Keratinocyte (primary cell): ENCODE data around the gene MSI2. TPM values are rescaled to one million over a fixed set of nuclear protein-coding genes. Genes with fewer than 3 reads are reported as not detected.

Experiments used
- DNase-seq: peaks from one replicate; pipeline ENCODE4 v3.0.0-alpha.2; 2011; ENCODE audit warnings: low read depth, missing footprints, low spot score
- FAIRE-seq: peaks from 2 replicates; lab custom pipeline; 2011; peaks lifted over from hg19 to GRCh38; lab: Jason Lieb, UNC
- H2AFZ ChIP-seq: 2 replicates; pipeline ENCODE4 v1.6.0; 2012; ENCODE audit warnings: low read length, control low read depth, inconsistent platforms; ENCODE audit not compliant: control insufficient read depth
- H3K27ac ChIP-seq: 2 replicates; pipeline ENCODE4 v1.5.1; 2011; ENCODE audit warnings: low read length; ENCODE audit not compliant: control insufficient read depth, insufficient read depth
- H3K27me3 ChIP-seq: 3 replicates; pipeline ENCODE4 v1.6.0; 2011; ENCODE audit warnings: low read length; ENCODE audit not compliant: control insufficient read depth, insufficient read depth; ENCODE audit errors: extremely low read depth
- H3K36me3 ChIP-seq, 2 experiments: 2 replicates in 1 of 2; 3 replicates in 1 of 2; pipeline ENCODE4 v1.5.1; 2011; ENCODE audit warnings: low read length in 2 of 2, mild to moderate bottlenecking in 1 of 2; ENCODE audit not compliant: control insufficient read depth in 2 of 2, insufficient read depth in 2 of 2; ENCODE audit errors: extremely low read depth in 1 of 2
- H3K4me1 ChIP-seq: 3 replicates; pipeline ENCODE4 v1.5.1; 2011; ENCODE audit warnings: low read length; ENCODE audit not compliant: control insufficient read depth, insufficient read depth; ENCODE audit errors: extremely low read depth
- H3K4me2 ChIP-seq: 3 replicates; pipeline ENCODE4 v1.6.0; 2011; ENCODE audit warnings: low read depth, low read length; ENCODE audit not compliant: control insufficient read depth, insufficient read depth; ENCODE audit errors: extremely low read depth
- H3K4me3 ChIP-seq, 3 experiments: fragments of 200-600 bp in 1 of 3; sonication (generic) in 1 of 3; 2 replicates in 2 of 3; 3 replicates in 1 of 3; pipeline ENCODE4 v1.5.1; 2011 to 2016; ENCODE audit warnings: low read length in 3 of 3, mild to moderate bottlenecking in 3 of 3, control low read depth in 2 of 3, inconsistent platforms in 1 of 3, low read depth in 1 of 3, mixed read lengths in 1 of 3, mixed run types in 1 of 3, moderate library complexity in 1 of 3; ENCODE audit not compliant: control insufficient read depth in 2 of 3, insufficient read depth in 2 of 3; ENCODE audit errors: extremely low read depth in 1 of 3
- H3K79me2 ChIP-seq: 2 replicates; pipeline ENCODE4 v1.6.0; 2012; ENCODE audit warnings: low read length; ENCODE audit not compliant: control insufficient read depth, insufficient read depth
- H3K9ac ChIP-seq: 3 replicates; pipeline ENCODE4 v1.6.0; 2011; ENCODE audit warnings: low read length; ENCODE audit not compliant: control insufficient read depth, insufficient read depth; ENCODE audit errors: extremely low read depth
- H3K9me1 ChIP-seq: 3 replicates; pipeline ENCODE4 v1.6.0; 2011; ENCODE audit warnings: low read length; ENCODE audit not compliant: control insufficient read depth, insufficient read depth; ENCODE audit errors: extremely low read depth
- H3K9me3 ChIP-seq: 2 replicates; pipeline ENCODE4 v1.5.1; 2012; ENCODE audit warnings: low read depth, low read length; ENCODE audit not compliant: control insufficient read depth
- H4K20me1 ChIP-seq: 3 replicates; pipeline ENCODE4 v1.6.0; 2011; ENCODE audit warnings: low read length; ENCODE audit not compliant: control insufficient read depth, insufficient read depth; ENCODE audit errors: extremely low read depth
- CTCF ChIP-seq, 3 experiments: IDR thresholded peaks in 1 of 3; conservative IDR thresholded peaks in 1 of 3; optimal IDR thresholded peaks in 1 of 3; 2 replicates in 2 of 3; 3 replicates in 1 of 3; pipeline versions ENCODE3 to v1.5.1; 2011; ENCODE audit warnings: low read length in 3 of 3, mild to moderate bottlenecking in 3 of 3, moderate library complexity in 2 of 3, control low read depth in 1 of 3, inconsistent platforms in 1 of 3; ENCODE audit not compliant: insufficient read depth in 2 of 3; ENCODE audit errors: extremely low read depth in 1 of 3
- EZH2 ChIP-seq: IDR thresholded peaks from one replicate; pipeline ENCODE4 v1.6.1; 2012; ENCODE audit warnings: inconsistent platforms, mild to moderate bottlenecking, low read length, moderate library complexity
- dilution Hi-C: fragments of 300-500 bp; cut with MboI; formaldehyde crosslinking; loops from one replicate; pipeline ENCODE4 v1.7.0; 2020; ENCODE audit warnings: low sequenced_read_pairs; ENCODE audit not compliant: extremely low pct_ligation_motif_present
- polyA plus RNA-seq, 5 experiments: library from polyadenylated mRNA; depleted of rRNA in 3 of 5; stranded (reverse) in 3 of 5; stranded (forward) in 1 of 5; unstranded in 1 of 5; fragments of >200 nt; gene quantifications; 1 replicate in 1 of 5; 2 replicates in 3 of 5; 3 replicates in 1 of 5; pipeline versions ENCODE4 v1.2.1 to v1.2.3, GENCODE V29; 2011 to 2012; ENCODE audit warnings: missing spikeins in 2 of 5, low read depth in 1 of 5, low replicate concordance in 1 of 5

The MSI2 gene
- polyA plus RNA-seq, 1 donor (not counting 4 experiments of a cell fraction or from before 2014, with no cell fraction given): 22.3 TPM

- H3K4me3 ChIP-seq: no peak overlapping the region
- H3K27ac ChIP-seq: no peak overlapping the region
- no peak for FAIRE-seq
- H3K9me3 ChIP-seq: no peaks in the 10 kb centered on the region
- no peaks in the 10 kb centered on the region for H3K27me3 ChIP-seq
- H3K9me1 ChIP-seq: no peaks in the 10 kb centered on the region
- peaks cover 0 to 7% of the 10 kb centered on the region in 2 experiments for H3K36me3 ChIP-seq
- H4K20me1 ChIP-seq: no peaks in the 10 kb centered on the region
- no peak overlapping the region for H3K4me2 ChIP-seq
- H3K79me2 ChIP-seq: no peaks in the 10 kb centered on the region
- no peaks in the 10 kb centered on the region for H3K4me1 ChIP-seq
- H2AFZ ChIP-seq: no peak overlapping the region
- no peak for DNase-seq
- H3K9ac ChIP-seq: no peak overlapping the region
- TF ChIP-seq CTCF (optimal IDR thresholded peaks at IDR 0.05 in 1 of 3, IDR thresholded peaks at IDR 0.05 in 1 of 3, conservative IDR thresholded peaks at IDR 0.05 in 1 of 3; ENCODE audit: extremely low read depth in 1 of 3, insufficient read depth in 2 of 3, low read length in 3 of 3): no peak
- TF ChIP-seq EZH2: no peak
- dilution Hi-C loops: no loop called here
Measured at GRCh38 chr17:57630736-57631135, 374.4 kb downstream of the MSI2 start.

- Histone ChIP-seq H3K9ac (no peak overlapping the region), H3K9me1 (no peaks in the 10 kb centered on the region), H2AFZ (no peak overlapping the region), H3K4me3 (no peak overlapping the region), H3K79me2 (no peaks in the 10 kb centered on the region), H3K9me3 (no peaks in the 10 kb centered on the region), H4K20me1 (no peaks in the 10 kb centered on the region), H3K27ac (no peak overlapping the region), H3K4me1 (peaks cover 7% of the 10 kb centered on the region), H3K27me3 (no peaks in the 10 kb centered on the region), H3K4me2 (no peak overlapping the region), H3K36me3 (peaks cover 0 to 7% of the 10 kb centered on the region in 2 experiments)
- no peak for TF ChIP-seq CTCF (optimal IDR thresholded peaks at IDR 0.05 in 1 of 3, IDR thresholded peaks at IDR 0.05 in 1 of 3, conservative IDR thresholded peaks at IDR 0.05 in 1 of 3; ENCODE audit: extremely low read depth in 1 of 3, insufficient read depth in 2 of 3, low read length in 3 of 3)
- TF ChIP-seq EZH2: no peak
- no peak for DNase-seq
- dilution Hi-C loops: no loop called here
- FAIRE-seq: no peak
Measured at GRCh38 chr17:57631871-57632270, 375.5 kb downstream of the MSI2 start.
